HG02763 (cell line): Measurements from ENCODE around the gene MAPK10.
"Not testable (repeated sequence)": the region's sequence is repeated elsewhere in the genome, so short reads cannot be mapped to it uniquely, and the experiment has no call there.

Source experiments
- ATAC-seq: cut with Tn5 transposase; IDR thresholded peaks from one replicate; pipeline ENCODE4 v1.9.1; 2021; ENCODE audit warnings: mild to moderate bottlenecking, moderate library complexity; ENCODE audit not compliant: unreplicated experiment

Gene MAPK10

GRCh38 chr4:85994576-85994975, 365.3 kb downstream of the MAPK10 start:
- no peak for ATAC-seq

GRCh38 chr4:85993641-85994040, 366.2 kb downstream of the MAPK10 start:
- ATAC-seq = no peak

- ATAC-seq = no peak
These were observed 373.6 kb downstream of the MAPK10 start for GRCh38 chr4:85986266-85986665.

DNA sequence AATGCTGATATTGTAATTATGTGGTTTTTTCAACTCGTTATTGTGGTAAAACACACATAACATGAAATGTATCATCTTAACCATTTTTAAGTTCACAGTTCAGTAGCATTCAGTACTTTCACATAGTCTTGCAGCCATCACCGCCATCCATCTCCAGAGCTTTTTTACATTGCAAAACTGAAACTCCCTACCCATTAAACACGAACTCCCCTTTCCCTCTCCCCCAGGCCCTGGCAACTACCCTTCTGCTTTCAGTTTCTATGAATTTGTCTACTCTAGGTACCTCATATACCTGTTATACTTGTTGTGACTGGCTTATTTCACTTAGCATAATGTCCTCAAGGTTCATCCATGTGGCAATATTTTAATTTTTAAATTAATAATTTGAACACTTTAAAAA, 380.6 kb downstream of the MAPK10 start:
- peak; percentile 92 for ATAC-seq

- ATAC-seq = no peak
These were observed 389.3 kb downstream of the MAPK10 start for GRCh38 chr4:85970535-85970934.

DNA sequence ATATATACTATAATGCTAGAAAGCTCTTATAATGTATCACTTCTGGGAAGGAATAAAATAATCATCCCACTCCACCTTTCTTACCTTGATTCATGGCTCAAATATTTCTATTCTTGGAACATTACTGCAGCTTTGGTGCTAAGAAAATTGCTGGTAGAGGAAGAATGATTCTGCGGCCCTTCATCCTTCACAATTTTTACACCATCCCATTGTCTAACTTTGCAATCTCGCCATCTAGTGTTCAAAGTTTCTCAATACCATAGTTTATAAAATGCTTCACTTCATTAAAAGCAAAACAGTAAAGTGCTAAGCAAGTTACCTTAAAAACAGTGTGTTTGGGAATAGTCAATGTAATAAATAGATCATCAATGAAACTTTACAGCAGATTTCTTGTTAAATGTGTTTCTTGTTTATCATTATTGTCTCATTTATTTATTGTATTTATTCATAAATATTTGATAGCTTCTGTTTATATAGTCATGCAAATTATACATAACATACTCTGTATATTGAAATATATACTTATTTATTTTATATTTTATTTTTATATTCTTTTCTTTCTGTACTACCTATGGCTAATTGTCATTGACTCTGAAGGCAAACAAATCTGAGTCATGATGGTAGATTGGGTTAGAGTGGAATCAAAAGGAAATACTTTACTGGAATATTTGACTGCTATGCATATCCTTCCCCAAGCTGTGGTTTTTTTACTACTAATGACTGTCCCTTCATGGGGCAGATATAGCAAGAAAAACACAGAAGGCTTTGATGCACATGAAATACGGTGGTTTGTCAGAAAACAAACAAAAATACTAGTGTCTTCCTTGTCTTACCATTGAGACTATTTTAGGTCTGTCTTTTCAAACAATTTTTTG, 390.7 kb downstream of the MAPK10 start:
- no peak for ATAC-seq

GRCh38 chr4:85967872-85968271, 392.0 kb downstream of the MAPK10 start:
- ATAC-seq = no peak

GRCh38 chr4:85966373-85966772, 393.5 kb downstream of the MAPK10 start:
- no peak for ATAC-seq

DNA sequence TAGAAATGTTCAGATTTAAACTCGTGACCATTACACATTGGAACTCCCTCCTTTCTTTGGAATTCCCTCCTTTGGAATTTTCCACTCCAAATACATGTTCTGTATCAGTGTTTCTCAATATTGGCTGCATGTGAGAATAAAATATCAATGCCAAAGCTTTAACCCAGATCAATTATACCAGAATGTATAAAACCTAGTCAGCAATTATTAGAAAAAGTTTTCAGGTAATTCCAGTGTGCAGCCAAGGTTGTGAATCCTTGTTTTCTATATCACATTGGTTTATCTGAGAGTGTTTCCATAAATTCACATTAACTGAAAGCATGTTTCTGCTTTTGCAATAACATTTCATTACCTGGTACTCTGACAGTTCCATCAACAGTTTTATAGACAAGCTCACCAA, 394.3 kb downstream of the MAPK10 start:
- ATAC-seq = no peak

DNA sequence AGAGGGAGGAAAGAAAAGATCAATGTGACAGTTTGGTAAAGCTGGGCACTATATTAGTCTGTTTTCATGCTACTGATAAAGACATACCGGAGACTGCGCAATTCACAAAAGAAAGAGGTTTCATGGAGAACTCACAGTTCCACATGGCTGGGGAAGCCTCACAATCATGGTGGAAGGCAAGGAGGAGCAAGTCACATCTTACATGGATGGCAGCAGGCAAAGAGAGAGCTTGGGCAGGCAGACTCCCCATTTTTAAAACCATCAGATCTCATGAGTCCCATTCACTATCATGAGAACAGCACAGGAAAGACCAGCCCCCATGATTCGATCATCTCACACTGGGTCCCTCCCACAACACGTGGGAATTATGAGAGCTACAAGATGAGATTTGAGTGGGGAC, 394.8 kb downstream of the MAPK10 start:
- ATAC-seq = not testable (repeated sequence)

DNA sequence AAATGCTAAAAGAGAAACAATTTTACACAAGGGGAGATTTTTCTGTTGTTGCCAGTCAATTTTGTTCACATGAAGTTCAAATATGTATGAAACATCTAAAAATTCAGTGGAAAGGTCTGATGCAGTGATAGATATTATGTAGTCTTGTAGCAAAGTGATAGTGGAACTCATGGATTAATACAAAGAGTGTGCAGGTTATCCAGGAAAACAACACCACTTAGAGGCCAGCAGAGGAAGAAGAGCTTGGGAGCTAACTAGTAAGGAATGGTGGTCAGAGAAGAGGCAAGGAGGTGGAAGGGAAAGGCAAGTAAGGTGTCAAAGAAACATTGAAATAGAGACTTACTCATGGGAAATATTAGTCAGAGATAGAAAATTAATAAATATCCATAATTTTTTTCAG, 395.6 kb downstream of the MAPK10 start:
- ATAC-seq = no peak

DNA sequence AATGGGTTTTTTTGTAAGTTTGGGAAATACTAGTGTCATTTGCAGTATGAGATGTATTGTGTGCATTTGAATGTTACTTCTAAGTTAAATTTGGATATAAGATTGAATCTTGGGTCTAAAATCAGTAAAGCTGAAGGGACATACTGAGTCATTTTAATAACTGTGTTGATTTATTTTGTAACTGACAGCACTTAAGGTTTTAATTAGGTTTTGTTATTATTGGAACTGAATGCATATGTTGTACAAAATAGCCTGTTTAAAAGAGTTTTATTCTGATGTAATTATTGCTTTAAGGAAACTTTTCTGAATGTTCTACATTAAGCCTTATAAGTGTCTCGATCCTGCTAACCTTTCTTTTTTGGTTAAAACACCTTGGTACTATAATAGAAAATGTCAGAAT, 396.6 kb downstream of the MAPK10 start:
- no peak for ATAC-seq

GRCh38 chr4:85961887-85962286, 398.0 kb downstream of the MAPK10 start:
- ATAC-seq = no peak

DNA sequence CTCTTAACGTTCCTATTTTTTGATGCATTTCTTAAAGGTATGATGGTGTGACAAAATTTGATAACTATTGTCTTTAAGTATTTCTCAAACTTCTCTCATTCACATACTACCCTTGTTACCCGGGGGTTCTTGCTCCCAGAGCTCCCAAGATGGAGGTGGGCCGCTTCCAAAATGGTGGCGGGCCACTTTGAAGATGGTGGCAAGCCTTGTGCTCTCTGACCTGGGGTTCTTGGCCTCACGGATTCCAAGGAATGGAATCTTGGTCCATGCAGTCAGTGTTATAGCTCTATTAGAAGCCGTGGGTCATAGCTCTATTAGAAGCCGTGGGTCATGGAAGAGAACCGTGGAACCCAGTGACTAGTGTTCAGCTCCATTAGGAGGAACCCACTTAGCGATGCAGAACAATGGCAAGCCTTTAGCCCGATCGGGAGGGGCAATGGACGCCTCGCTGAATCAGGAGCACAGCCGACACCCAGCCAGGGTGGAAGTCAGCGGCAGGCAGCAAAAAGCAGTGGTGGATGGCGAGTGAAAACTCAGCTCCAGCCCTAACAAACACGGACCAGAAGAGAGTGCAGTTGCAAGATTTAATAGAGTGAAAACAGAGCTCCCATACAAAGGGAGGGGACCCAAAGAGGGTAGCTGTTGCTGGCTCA, 403.4 kb downstream of the MAPK10 start:
- no peak for ATAC-seq

DNA sequence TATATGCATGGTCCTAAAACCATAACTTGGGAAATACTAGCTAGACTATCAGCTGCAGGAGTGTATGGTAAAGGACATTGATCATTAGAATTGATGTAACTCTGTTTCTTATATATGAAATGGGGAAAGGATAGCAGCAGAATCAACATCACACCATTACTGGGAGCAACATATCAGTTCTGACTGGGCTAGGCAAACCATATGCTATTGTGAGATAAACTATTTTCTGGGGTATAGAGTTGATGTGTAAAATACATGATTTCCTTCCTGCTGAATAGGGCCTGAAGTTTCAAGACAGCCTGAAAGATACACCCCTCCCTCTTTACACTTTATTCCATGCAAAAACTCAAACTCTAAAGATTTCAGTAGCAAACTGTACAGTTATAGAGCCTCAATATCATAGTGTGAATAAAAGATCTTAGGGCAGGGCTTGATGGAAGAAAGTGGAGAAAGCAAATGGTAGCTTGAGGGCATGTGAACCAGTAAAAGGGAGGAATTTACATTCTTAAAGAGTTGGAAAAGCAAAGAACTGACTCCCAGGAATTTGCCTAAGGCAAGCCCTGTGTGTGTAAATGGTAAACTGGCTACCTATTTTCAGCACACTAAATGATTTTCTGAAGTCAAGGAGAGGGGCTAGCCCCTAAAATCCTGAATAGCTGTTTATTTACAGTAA, 404.1 kb downstream of the MAPK10 start:
- no peak for ATAC-seq

DNA sequence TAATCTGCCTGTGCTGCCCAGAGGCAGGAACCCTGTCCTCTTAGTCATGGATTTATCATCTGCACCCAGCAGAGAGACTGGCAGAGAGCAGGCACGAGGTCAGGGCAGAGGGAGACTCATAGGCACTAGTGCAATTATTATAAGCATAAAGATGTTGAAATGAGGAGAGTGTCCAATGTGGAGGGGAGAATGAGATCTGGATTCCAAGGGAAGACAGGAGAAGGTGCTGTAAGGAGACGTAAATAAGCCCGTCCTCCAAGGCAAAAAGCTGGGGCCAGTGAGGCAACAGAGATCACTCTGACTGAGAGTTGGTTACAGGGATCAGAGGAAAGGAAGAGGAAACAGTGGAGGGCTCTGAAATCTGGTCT, 406.2 kb downstream of the MAPK10 start:
- no peak for ATAC-seq

DNA sequence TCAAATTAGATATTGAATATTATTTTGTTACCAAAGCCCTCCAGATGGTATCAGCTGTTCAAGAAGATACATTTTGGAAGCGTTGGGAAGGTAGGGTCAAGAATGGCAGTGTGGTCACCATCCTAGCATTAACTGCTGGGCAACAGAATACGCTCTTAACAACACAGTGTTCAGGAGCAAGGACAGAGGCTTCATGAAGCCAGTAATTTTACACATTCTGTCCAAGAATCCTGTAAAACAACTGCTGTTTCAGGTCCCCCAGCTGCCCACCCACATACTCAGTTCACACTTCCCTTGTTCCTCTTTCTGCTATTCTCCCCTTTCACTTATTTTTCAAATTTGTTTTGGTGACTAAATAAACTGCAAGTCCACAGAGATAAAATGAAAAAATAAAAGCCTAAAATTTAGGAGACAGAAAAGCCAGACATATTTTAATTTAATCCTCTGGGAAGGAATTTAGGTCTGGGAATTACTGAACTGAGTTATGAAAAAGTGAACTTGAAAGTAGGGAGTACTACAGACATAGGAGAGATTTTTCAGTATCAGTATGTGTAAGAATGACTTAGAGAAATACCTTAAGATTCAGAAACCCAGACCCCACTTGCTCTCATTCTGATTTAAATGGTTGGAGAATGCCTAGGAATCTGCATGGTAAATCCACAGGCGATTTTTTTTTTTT, 406.7 kb downstream of the MAPK10 start:
- ATAC-seq = no peak

- no peak for ATAC-seq
These were observed 407.3 kb downstream of the MAPK10 start for GRCh38 chr4:85952528-85952927.

DNA sequence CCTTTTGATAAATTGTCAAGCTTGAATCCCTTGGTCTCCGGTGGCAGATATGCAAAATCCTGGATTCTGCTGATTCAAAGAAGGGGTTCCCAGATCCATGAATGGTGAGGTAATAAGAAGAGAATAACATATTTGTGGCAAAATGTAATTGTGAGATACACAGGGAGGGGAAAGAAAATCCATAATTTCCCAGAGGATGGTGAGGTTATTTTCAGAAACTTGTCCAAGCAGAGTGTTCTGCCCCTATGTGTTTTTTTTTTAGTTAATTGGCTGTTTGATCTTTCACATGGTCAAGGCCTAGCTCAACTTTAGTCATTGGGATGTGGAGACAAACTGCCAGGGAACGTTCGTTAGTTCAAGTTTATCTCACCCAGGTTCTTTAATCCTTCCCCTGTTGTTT, 408.8 kb downstream of the MAPK10 start:
- ATAC-seq = no peak

GRCh38 chr4:85946821-85947220, 413.0 kb downstream of the MAPK10 start:
- no peak for ATAC-seq

- no peak for ATAC-seq
These were observed 417.7 kb downstream of the MAPK10 start for GRCh38 chr4:85942107-85942506.
